ENCODE measurements around the gene COL7A1.

COL7A1 gene

GRCh38 chr3:48595075-48595525 is at the start of gene COL7A1:
TSS of gene COL7A1 (minus strand) at chr3:48595329. CDS start at chr3:48595159, 170 bp downstream.
- no peak for TF ChIP-seq CREB1 (IDR thresholded peaks at IDR 0.05; ENCODE audit: low read depth)
- TF ChIP-seq TEAD4 (IDR thresholded peaks at IDR 0.05): no peak
- no peak for TF ChIP-seq NFIC (IDR thresholded peaks at IDR 0.05)
- TF ChIP-seq TCF12 (IDR thresholded peaks at IDR 0.05; ENCODE audit: low read depth): no peak
- no peak for TF ChIP-seq EP300 (IDR thresholded peaks at IDR 0.05; ENCODE audit: borderline replicate concordance)
- TF ChIP-seq TAF1 (IDR thresholded peaks at IDR 0.05; ENCODE audit: low read depth): no peak
- no peak for TF ChIP-seq FOXM1 (IDR thresholded peaks at IDR 0.05; ENCODE audit: borderline replicate concordance, low read depth)
- TF ChIP-seq YY1 (IDR thresholded peaks at IDR 0.05; ENCODE audit: low read depth): no peak
- no peak for TF ChIP-seq REST (IDR thresholded peaks at IDR 0.05; ENCODE audit: low read depth)
- no peak for TF ChIP-seq RAD21 (IDR thresholded peaks at IDR 0.05; ENCODE audit: low read depth)
- TF ChIP-seq USF1 (IDR thresholded peaks at IDR 0.05): no peak
- no peak for TF ChIP-seq ZBTB7A (IDR thresholded peaks at IDR 0.05; ENCODE audit: low read depth)
- TF ChIP-seq CEBPB (IDR thresholded peaks at IDR 0.05): no peak

- no peak for TF ChIP-seq TEAD4 (IDR thresholded peaks at IDR 0.05)
- TF ChIP-seq EP300 (IDR thresholded peaks at IDR 0.05; ENCODE audit: borderline replicate concordance): no peak
- TF ChIP-seq ZBTB7A (IDR thresholded peaks at IDR 0.05; ENCODE audit: low read depth): no peak
- no peak for TF ChIP-seq MAX (IDR thresholded peaks at IDR 0.05)
- no peak for TF ChIP-seq NFIC (IDR thresholded peaks at IDR 0.05)
- TF ChIP-seq YY1 (IDR thresholded peaks at IDR 0.05; ENCODE audit: low read depth): no peak
- no peak for TF ChIP-seq CEBPB (IDR thresholded peaks at IDR 0.05)
- TF ChIP-seq FOXM1 (IDR thresholded peaks at IDR 0.05; ENCODE audit: borderline replicate concordance, low read depth): no peak
- no peak for TF ChIP-seq USF1 (IDR thresholded peaks at IDR 0.05)
- TF ChIP-seq TCF12 (IDR thresholded peaks at IDR 0.05; ENCODE audit: low read depth): no peak
- TF ChIP-seq CREB1 (IDR thresholded peaks at IDR 0.05; ENCODE audit: low read depth): no peak
- TF ChIP-seq RAD21 (IDR thresholded peaks at IDR 0.05; ENCODE audit: low read depth): no peak
- TF ChIP-seq REST (IDR thresholded peaks at IDR 0.05; ENCODE audit: low read depth): no peak
- TF ChIP-seq EGR1 (IDR thresholded peaks at IDR 0.05): no peak
Observed at GRCh38 chr3:48642605-48643004, 47.5 kb upstream of the COL7A1 start.

GRCh38 chr3:48641396-48641795 is 46.3 kb upstream of the COL7A1 start:
- TF ChIP-seq TAF1 (IDR thresholded peaks at IDR 0.05; ENCODE audit: low read depth): no peak
- no peak for TF ChIP-seq TCF12 (IDR thresholded peaks at IDR 0.05; ENCODE audit: low read depth)
- TF ChIP-seq REST (IDR thresholded peaks at IDR 0.05; ENCODE audit: low read depth): no peak
- no peak for TF ChIP-seq EP300 (IDR thresholded peaks at IDR 0.05; ENCODE audit: borderline replicate concordance)
- no peak for TF ChIP-seq MAX (IDR thresholded peaks at IDR 0.05)
- TF ChIP-seq CREB1 (IDR thresholded peaks at IDR 0.05; ENCODE audit: low read depth): no peak
- TF ChIP-seq ZBTB7A (IDR thresholded peaks at IDR 0.05; ENCODE audit: low read depth): no peak
- TF ChIP-seq USF1 (IDR thresholded peaks at IDR 0.05): no peak
- no peak for TF ChIP-seq TEAD4 (IDR thresholded peaks at IDR 0.05)
- TF ChIP-seq YY1 (IDR thresholded peaks at IDR 0.05; ENCODE audit: low read depth): no peak
- TF ChIP-seq RAD21 (IDR thresholded peaks at IDR 0.05; ENCODE audit: low read depth): no peak
- TF ChIP-seq FOXM1 (IDR thresholded peaks at IDR 0.05; ENCODE audit: borderline replicate concordance, low read depth): no peak
- no peak for TF ChIP-seq CEBPB (IDR thresholded peaks at IDR 0.05)
